Left lung (tissue), 10 donors: ENCODE data around the gene PKP4. TPM values are rescaled to one million over a fixed set of nuclear protein-coding genes. Genes with fewer than 3 reads are reported as not detected.
A peak's percentile ranks its signal among the peaks of the same experiment; 100 is the strongest.

Source experiments
- ATAC-seq: fragments of 200-7000 bp; cut with Tn5 transposase; one replicate; pipeline ENCODE4 v1.9.1; 2020; ENCODE audit warnings: moderate library complexity
- DNase-seq, 4 donors: peaks; one replicate each; pipeline ENCODE4 v3.0.0-alpha.2; 2013 to 2020
- H3K27ac ChIP-seq, 2 donors: fragments of 200-600 bp; sonication (generic) in 1 of 2; one replicate each; pipeline versions ENCODE4 v1.5.0 to v1.8.0; 2020 to 2021
- H3K27me3 ChIP-seq, 2 donors: fragments of 200-600 bp; sonication (generic) in 1 of 2; one replicate each; pipeline versions ENCODE4 v1.5.0 to v1.8.0; 2020 to 2021
- H3K36me3 ChIP-seq, 2 donors: fragments of 200-600 bp; sonication (generic) in 1 of 2; one replicate each; pipeline versions ENCODE4 v1.5.0 to v1.8.0; 2020 to 2021
- H3K4me1 ChIP-seq, 2 donors: fragments of 200-600 bp; one replicate each; pipeline ENCODE4 v1.8.0; 2021
- H3K4me3 ChIP-seq, 2 donors: fragments of 200-600 bp; sonication (generic) in 1 of 2; one replicate each; pipeline versions ENCODE4 v1.5.0 to v1.8.0; 2020 to 2021; ENCODE audit warnings: mild to moderate bottlenecking in 1 of 2
- H3K9me3 ChIP-seq, 2 donors: fragments of 200-600 bp; sonication (generic) in 1 of 2; one replicate each; pipeline versions ENCODE4 v1.5.0 to v1.8.0; 2020 to 2021
- intact Hi-C, 2 donors: fragments of 100-400 bp; cut with DNase I; formaldehyde crosslinking; loops; one replicate each; pipeline versions ENCODE4 v1.11.2 to v1.14.2; 2022
- polyA plus RNA-seq, 6 donors: library from polyadenylated mRNA; unstranded; fragments of 120-200 nt; gene quantifications; one replicate each; pipeline ENCODE4 v1.2.1, GENCODE V29; 2013; ENCODE audit not compliant: insufficient read length in 6 of 6
- total RNA-seq, 2 donors: library from RNA; stranded (reverse); fragmentation: NEBNext Ultra II Directional; extraction: Animal tissue kit (Norgen Biotek cat#: 25700); gene quantifications; one replicate each; pipeline ENCODE4 v1.2.1, GENCODE V29; 2021
- TF ChIP-seq, protein P1 (sequence below), 2 donors: fragments of 200-600 bp; sonication (generic) in 1 of 2; IDR thresholded peaks; one replicate each; pipeline versions ENCODE4 v1.5.0 to v1.8.0; 2021; ENCODE audit warnings: antibody characterized with exemption in 2 of 2
- donor health status: DM: no; HTN: yes; CAD: no.
- donor health status: DM: no; HTN: no; CAD: no.

Gene PKP4
- total and polyA plus RNA-seq, 8 donors = 48.3 to 129 (median 110) TPM

DNA sequence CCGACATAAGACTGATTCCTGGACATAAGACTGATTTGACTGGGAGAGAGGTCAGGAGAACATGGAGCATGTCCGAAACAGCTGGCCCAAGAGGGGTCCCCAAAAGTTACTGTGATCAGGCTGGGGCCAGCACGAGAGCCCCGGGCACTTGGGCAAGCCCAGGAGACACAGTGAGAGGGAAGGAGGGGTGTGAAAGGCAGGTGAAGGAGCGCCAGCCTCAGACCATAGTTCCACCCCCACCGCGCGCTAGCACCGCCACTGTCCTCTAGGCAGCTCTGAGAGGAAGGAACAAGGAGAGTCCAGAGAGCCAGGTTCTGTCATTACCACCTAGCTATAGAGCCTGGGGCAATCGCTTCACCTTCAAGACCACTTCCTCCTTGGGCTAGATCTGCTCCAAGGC is 260.2 kb downstream of the PKP4 start:
- Histone ChIP-seq H3K27ac (peak overlapping the region; percentile 39 to 45), H3K27me3 (no peaks in the 10 kb centered on the region), H3K4me1 (peaks cover 0 to 3% of the 10 kb centered on the region in 2 donors), H3K4me3 (no peak overlapping the region), H3K36me3 (no peaks in the 10 kb centered on the region), H3K9me3 (peaks cover 0 to 14% of the 10 kb centered on the region in 2 donors)
- intact Hi-C loops = no loop called here
- DNase-seq = no peak
- no peak for ATAC-seq
- TF ChIP-seq, protein P1, sequence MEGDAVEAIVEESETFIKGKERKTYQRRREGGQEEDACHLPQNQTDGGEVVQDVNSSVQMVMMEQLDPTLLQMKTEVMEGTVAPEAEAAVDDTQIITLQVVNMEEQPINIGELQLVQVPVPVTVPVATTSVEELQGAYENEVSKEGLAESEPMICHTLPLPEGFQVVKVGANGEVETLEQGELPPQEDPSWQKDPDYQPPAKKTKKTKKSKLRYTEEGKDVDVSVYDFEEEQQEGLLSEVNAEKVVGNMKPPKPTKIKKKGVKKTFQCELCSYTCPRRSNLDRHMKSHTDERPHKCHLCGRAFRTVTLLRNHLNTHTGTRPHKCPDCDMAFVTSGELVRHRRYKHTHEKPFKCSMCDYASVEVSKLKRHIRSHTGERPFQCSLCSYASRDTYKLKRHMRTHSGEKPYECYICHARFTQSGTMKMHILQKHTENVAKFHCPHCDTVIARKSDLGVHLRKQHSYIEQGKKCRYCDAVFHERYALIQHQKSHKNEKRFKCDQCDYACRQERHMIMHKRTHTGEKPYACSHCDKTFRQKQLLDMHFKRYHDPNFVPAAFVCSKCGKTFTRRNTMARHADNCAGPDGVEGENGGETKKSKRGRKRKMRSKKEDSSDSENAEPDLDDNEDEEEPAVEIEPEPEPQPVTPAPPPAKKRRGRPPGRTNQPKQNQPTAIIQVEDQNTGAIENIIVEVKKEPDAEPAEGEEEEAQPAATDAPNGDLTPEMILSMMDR (IDR thresholded peaks at IDR 0.05) = no peak

DNA sequence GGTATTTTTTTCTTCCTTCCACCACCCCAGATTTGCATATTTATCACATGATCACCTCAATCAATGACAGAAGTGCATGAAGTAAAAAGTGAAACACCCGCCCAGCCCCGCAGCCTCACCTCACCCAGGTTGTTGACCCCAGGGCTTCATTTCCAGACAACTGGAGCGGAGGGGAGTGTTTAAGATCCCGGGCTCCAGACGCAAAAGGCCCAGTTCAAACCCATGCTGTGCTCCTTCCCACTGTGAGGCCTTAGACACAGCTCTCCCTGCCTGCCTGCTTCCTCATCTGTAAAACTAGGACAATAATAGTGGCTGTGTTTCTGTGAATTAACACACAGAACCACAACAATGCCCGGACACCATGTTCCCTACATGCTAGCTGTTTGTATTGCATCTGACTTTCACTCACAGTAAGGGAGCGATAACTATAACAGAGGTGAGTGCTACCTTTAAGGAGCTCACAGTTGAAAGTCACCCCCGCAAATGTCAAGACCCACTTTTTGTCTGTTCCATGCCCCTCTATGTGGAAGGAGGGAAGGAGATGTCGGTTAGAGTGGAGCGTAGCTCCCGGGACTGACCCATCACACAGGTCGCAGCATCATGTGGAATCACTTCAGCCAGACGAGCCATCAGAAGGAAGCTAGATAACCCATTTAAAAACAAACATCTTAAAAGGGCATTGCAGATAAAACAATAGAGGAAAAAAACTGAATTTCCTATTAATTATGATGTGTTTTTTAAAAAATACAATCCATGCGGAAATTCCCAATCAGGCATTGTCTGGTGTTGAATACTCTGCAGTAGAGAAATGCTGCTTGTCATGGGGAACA is 260.8 kb downstream of the PKP4 start:
- TF ChIP-seq, protein P1 (IDR thresholded peaks at IDR 0.05) = no peak
- Histone ChIP-seq H3K36me3 (no peaks in the 10 kb centered on the region), H3K27me3 (no peaks in the 10 kb centered on the region), H3K27ac (peak overlapping the region; percentile 39 to 45), H3K4me3 (no peak overlapping the region), H3K4me1 (peaks cover under 1 to 7% of the 10 kb centered on the region in 2 donors), H3K9me3 (peaks cover 0 to 12% of the 10 kb centered on the region in 2 donors)
- intact Hi-C loops = no loop called here
- DNase-seq (no peak), ATAC-seq (no peak)

DNA sequence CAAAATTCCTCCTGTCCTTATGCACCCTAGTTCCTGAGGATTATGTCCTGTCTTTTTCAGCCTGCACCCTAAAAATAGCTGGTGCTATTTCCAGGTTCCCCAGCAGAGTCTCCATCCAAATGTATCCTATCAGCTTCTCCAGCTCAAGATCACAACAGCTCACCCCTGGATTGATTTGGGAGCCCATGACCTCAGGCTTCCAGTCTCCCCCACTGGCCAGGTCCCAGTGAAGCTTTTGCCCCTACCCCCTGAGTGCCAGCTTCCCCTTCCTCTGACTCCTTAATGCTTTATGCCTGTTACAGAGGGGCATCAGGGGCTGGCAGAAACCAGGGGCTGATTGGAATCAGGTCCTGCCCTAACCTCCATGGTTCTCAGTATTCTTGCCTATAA is 261.4 kb downstream of the PKP4 start:
- H3K4me3 ChIP-seq = no peak overlapping the region
- intact Hi-C loops = no loop called here
- peaks cover 0 to 8% of the 10 kb centered on the region in 2 donors for H3K9me3 ChIP-seq
- H3K36me3 ChIP-seq = no peaks in the 10 kb centered on the region
- ATAC-seq (no peak), DNase-seq (no peak)
- TF ChIP-seq, protein P1 (IDR thresholded peaks at IDR 0.05) = no peak
- peak overlapping the region in 1 of 2 donors; percentile 45 for H3K27ac ChIP-seq
- H3K27me3 ChIP-seq = no peaks in the 10 kb centered on the region
- peaks cover 7 to 13% of the 10 kb centered on the region in 2 donors for H3K4me1 ChIP-seq

GRCh38 chr2:158718851-158719250 is 262.1 kb downstream of the PKP4 start:
- Histone ChIP-seq H3K36me3 (no peaks in the 10 kb centered on the region), H3K4me3 (no peak overlapping the region), H3K27ac (no peak overlapping the region), H3K27me3 (no peaks in the 10 kb centered on the region), H3K9me3 (peaks cover 0 to 1% of the 10 kb centered on the region in 2 donors), H3K4me1 (peaks cover 13 to 18% of the 10 kb centered on the region in 2 donors)
- intact Hi-C loops = no loop called here
- ATAC-seq (no peak), DNase-seq (no peak)
- TF ChIP-seq, protein P1 (IDR thresholded peaks at IDR 0.05) = no peak

- no peak overlapping the region for H3K27ac ChIP-seq
- ATAC-seq = no peak
- DNase-seq = no peak
- H3K9me3 ChIP-seq = no peaks in the 10 kb centered on the region
- no peaks in the 10 kb centered on the region for H3K36me3 ChIP-seq
- H3K4me3 ChIP-seq = no peak overlapping the region
- no peaks in the 10 kb centered on the region for H3K27me3 ChIP-seq
- intact Hi-C loops = no loop called here
- peaks cover 15 to 18% of the 10 kb centered on the region in 2 donors for H3K4me1 ChIP-seq
- TF ChIP-seq, protein P1 (IDR thresholded peaks at IDR 0.05) = no peak
These were observed 262.7 kb downstream of the PKP4 start for GRCh38 chr2:158719403-158719802.
